Measurements from ENCODE around the gene OLFML2B. TPM values are rescaled to one million over a fixed set of nuclear protein-coding genes. Genes with fewer than 3 reads are reported as not detected.

The OLFML2B gene
- total and polyA plus RNA-seq, 2 of the 13 experiments (the other 11 are each of a cell fraction or from before 2014, with no cell fraction given) = not detected

DNA sequence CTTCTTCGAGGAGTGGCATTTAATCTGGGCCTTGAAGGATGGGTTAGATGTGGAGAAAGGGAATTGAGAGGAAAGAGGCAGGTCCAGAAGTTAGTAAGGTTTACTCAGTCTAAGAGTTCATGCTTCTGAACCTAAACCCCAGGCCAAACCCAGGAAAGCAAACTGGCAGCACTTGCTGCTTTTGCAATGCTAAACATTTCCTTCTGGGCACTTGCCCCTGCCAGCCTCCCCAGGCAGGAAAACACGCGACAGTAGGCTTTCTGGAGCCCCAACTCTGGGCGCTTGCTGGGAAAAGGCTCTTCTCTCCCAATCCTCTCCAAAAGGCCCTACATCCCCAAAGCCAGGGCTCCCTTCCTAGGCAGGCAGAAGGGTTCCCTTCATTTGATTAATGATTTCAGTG is 2.5 kb downstream of the OLFML2B start:
- BruUV-seq (replicated peaks) = no TSS peak

DNA sequence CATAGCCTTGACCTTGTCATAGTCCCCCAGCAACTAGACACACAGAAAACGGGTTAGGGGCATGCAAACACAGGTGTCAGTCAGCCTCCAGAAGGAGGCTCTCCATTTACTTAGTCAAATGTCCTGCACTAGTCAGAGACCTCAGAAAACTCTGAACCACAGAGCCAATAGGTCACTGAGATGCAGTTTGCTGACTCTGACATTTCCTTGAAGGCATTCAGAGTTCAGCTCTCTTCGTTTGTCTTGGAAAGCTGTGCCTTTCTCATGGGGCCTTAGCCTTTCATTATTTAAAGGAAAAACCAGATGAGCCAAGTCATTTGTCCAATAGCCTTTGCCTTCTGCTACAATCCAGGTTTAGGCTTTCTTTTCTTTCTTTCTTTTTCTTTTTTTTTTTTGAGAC is 3.5 kb downstream of the OLFML2B start:
- Histone ChIP-seq H3K27ac (ENCODE audit: extremely low read length, insufficient read depth, low read length) (no peak overlapping the region), H3K4me2 (ENCODE audit: low read depth, low read length) (no peak overlapping the region), H3K79me2 (ENCODE audit: insufficient read depth, low read length) (no peaks in the 10 kb centered on the region), H3K9ac (ENCODE audit: insufficient read depth, low read depth, low read length) (no peak overlapping the region), H3K27me3 (ENCODE audit: control insufficient read depth in 1 of 2, insufficient read depth in 2 of 2, low read length in 2 of 2) (peaks cover 3 to 32% of the 10 kb centered on the region in 2 experiments; a peak in 3 of 5 replicates), H2AFZ (ENCODE audit: low read length) (no peak overlapping the region), H3K4me1 (ENCODE audit: insufficient read depth, low read length) (0 out of 2 replicates have a peak, but pooled peaks cover 5% of the 10 kb centered on the region), H4K20me1 (ENCODE audit: insufficient read depth, low read length) (no peaks in the 10 kb centered on the region), H3K4me3 (replicated peaks in 1 of 3; ENCODE audit: insufficient read depth in 1 of 3, low read depth in 2 of 3, low read length in 3 of 3) (no peak overlapping the region), H3K36me3 (replicated peaks in 1 of 2; ENCODE audit: control insufficient read depth in 1 of 2, insufficient read depth in 2 of 2, low read length in 2 of 2) (no peaks in the 10 kb centered on the region), H3K9me3 (ENCODE audit: low read length) (no peaks in the 10 kb centered on the region)
- no peak for DNase-seq (ENCODE audit: low spot score)
- no peak for FAIRE-seq
- no peak for TF ChIP-seq ELF3 (CRISPR knock-in tag; IDR thresholded peaks at IDR 0.05)
- TF ChIP-seq CEBPG (CRISPR knock-in tag; IDR thresholded peaks at IDR 0.05) = no peak
- TF ChIP-seq MAFK (conservative IDR thresholded peaks at IDR 0.05 in 1 of 2, IDR thresholded peaks at IDR 0.05 in 1 of 2; ENCODE audit: low read length in 2 of 2) = peak; percentile 34 to 57; a peak in 3 of 4 replicates
- TF ChIP-seq MEIS1 (CRISPR knock-in tag; IDR thresholded peaks at IDR 0.05; ENCODE audit: borderline replicate concordance) = no peak
- 0 out of 2 replicates have a peak, but pooled peaks have one; percentile 10 for TF ChIP-seq MAFF (IDR thresholded peaks at IDR 0.05; ENCODE audit: low read depth, low read length)
- TF ChIP-seq STAG1 (CRISPR knock-in tag; IDR thresholded peaks at IDR 0.05) = no peak
- no peak for TF ChIP-seq NCOA1 (CRISPR knock-in tag; IDR thresholded peaks at IDR 0.05)
- no peak for TF ChIP-seq ATRX (CRISPR knock-in tag; IDR thresholded peaks at IDR 0.05; ENCODE audit: borderline replicate concordance)
- TF ChIP-seq, protein P1, sequence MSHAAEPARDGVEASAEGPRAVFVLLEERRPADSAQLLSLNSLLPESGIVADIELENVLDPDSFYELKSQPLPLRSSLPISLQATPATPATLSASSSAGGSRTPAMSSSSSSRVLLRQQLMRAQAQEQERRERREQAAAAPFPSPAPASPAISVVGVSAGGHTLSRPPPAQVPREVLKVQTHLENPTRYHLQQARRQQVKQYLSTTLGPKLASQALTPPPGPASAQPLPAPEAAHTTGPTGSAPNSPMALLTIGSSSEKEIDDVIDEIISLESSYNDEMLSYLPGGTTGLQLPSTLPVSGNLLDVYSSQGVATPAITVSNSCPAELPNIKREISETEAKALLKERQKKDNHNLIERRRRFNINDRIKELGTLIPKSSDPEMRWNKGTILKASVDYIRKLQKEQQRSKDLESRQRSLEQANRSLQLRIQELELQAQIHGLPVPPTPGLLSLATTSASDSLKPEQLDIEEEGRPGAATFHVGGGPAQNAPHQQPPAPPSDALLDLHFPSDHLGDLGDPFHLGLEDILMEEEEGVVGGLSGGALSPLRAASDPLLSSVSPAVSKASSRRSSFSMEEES (CRISPR knock-in tag; IDR thresholded peaks at IDR 0.05) = no peak
- no peak for TF ChIP-seq MED13 (CRISPR knock-in tag; IDR thresholded peaks at IDR 0.05)
- ChIA-PET CTCF (ENCODE audit: low intra/inter-chr PET ratio, low total read pairs) (no interaction called here), POLR2A (no interaction called here)
- no peak for ATAC-seq
- intact Hi-C loops (cut with micrococcal nuclease; ENCODE audit: unreplicated experiment) (no loop called here), in situ Hi-C loops (cut with HindIII; ENCODE audit: extremely low pct_ligation_motif_present, low pct_unique_long_range_greater_than_20kb) (no loop called here)
- WGBS (ENCODE audit: low lambda C conversion rate) = 8% methylated on average over 1 of the region's 2 CpGs
- no TSS peak for BruUV-seq (replicated peaks)

More for the DNA sequence above, 2.5 kb downstream of the OLFML2B start:
- CTCF ChIA-PET (ENCODE audit: low intra/inter-chr PET ratio, low total read pairs) = no interaction called here
- H3K9ac ChIP-seq (ENCODE audit: insufficient read depth, low read depth, low read length) = no peak overlapping the region
- no peak for TF ChIP-seq FOSL1 (CRISPR knock-in tag; IDR thresholded peaks at IDR 0.05; ENCODE audit: borderline replicate concordance)
- no peak for TF ChIP-seq FOXC1 (CRISPR knock-in tag; IDR thresholded peaks at IDR 0.05; ENCODE audit: borderline replicate concordance)
- TF ChIP-seq IRF2 (CRISPR knock-in tag; IDR thresholded peaks at IDR 0.05) = no peak
- no peak for TF ChIP-seq NPAS2 (CRISPR knock-in tag; IDR thresholded peaks at IDR 0.05; ENCODE audit: borderline replicate concordance)
- POLR2A ChIA-PET = no interaction called here
- in situ Hi-C loops (cut with HindIII; ENCODE audit: extremely low pct_ligation_motif_present, low pct_unique_long_range_greater_than_20kb) (no loop called here), intact Hi-C loops (cut with micrococcal nuclease; ENCODE audit: unreplicated experiment) (no loop called here)
- H4K20me1 ChIP-seq (ENCODE audit: insufficient read depth, low read length) = no peaks in the 10 kb centered on the region
- H3K36me3 ChIP-seq (replicated peaks in 1 of 2; ENCODE audit: control insufficient read depth in 1 of 2, insufficient read depth in 2 of 2, low read length in 2 of 2) = no peaks in the 10 kb centered on the region
- H3K27me3 ChIP-seq (ENCODE audit: control insufficient read depth in 1 of 2, insufficient read depth in 2 of 2, low read length in 2 of 2) = peaks cover 3 to 32% of the 10 kb centered on the region in 2 experiments; a peak in 3 of 5 replicates
- H2AFZ ChIP-seq (ENCODE audit: low read length) = no peak overlapping the region
- WGBS (ENCODE audit: low lambda C conversion rate) = 48% methylated on average over 4 of the region's 4 CpGs
- no peak for FAIRE-seq
- no peak for DNase-seq (ENCODE audit: low spot score)
- no peak for ATAC-seq
- no peak overlapping the region for H3K4me3 ChIP-seq (replicated peaks in 1 of 3; ENCODE audit: insufficient read depth in 1 of 3, low read depth in 2 of 3, low read length in 3 of 3)
- no peak overlapping the region for H3K4me2 ChIP-seq (ENCODE audit: low read depth, low read length)
- H3K79me2 ChIP-seq (ENCODE audit: insufficient read depth, low read length) = no peaks in the 10 kb centered on the region
- no peak overlapping the region for H3K27ac ChIP-seq (ENCODE audit: extremely low read length, insufficient read depth, low read length)
- 0 out of 2 replicates have a peak, but pooled peaks cover 5% of the 10 kb centered on the region for H3K4me1 ChIP-seq (ENCODE audit: insufficient read depth, low read length)
- H3K9me3 ChIP-seq (ENCODE audit: low read length) = 0 out of 2 replicates have a peak, but pooled peaks cover under 1% of the 10 kb centered on the region
